ENCODE data around the gene TMEM207. TPM values are rescaled to one million over a fixed set of nuclear protein-coding genes. Genes with fewer than 3 reads are reported as not detected.
"Not testable (repeated sequence)": the region's sequence is repeated elsewhere in the genome, so short reads cannot be mapped to it uniquely, and the experiment has no call there.

TMEM207 gene
- total and polyA plus RNA-seq, 2 of the 8 experiments (the other 6 are each of a cell fraction or from before 2014, with no cell fraction given), result not detected

DNA sequence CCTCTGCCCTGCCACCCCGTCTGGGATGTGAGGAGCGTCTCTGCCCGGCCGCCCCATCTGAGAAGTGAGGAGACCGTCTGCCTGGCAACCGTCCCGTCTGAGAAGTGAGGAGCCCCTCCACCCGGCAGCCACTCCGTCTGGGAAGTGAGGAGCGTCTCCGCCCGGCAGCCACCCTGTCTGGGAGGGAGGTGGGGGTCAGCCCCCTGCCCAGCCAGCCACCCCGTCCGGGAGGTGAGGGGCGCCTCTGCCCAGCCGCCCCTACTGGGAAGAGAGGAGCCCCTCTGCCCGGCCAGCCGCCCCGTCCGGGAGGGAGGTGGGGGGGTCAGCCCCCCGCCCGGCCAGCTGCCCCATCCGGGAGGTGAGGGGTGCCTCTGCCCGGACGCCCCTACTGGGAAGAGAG, 23.6 kb upstream of the TMEM207 start:
- H3K27ac ChIP-seq (ENCODE audit: low read depth, low read length); H3K23ac ChIP-seq (ENCODE audit: insufficient read length); H3K23me2 ChIP-seq (ENCODE audit: low read depth, low read length); H3K9ac ChIP-seq (replicated peaks in 1 of 4; ENCODE audit: extremely low read depth in 1 of 4, low read depth in 3 of 4, low read length in 3 of 4); H2BK15ac ChIP-seq (ENCODE audit: low read length); H4K20me1 ChIP-seq (replicated peaks in 1 of 2; ENCODE audit: control insufficient read depth in 1 of 2, insufficient read depth in 2 of 2, low read length in 2 of 2); H3K79me1 ChIP-seq (ENCODE audit: low read depth, low read length); POLR2A ChIA-PET (ENCODE audit: partially characterized antibody); H4K5ac ChIP-seq (ENCODE audit: insufficient read length, low read depth, low read length); H3K4me3 ChIP-seq (ENCODE audit: extremely low read depth in 1 of 4, insufficient read depth in 2 of 4, low read depth in 3 of 4, low read length in 4 of 4); H2AK5ac ChIP-seq (ENCODE audit: low read depth, low read length); CTCF ChIA-PET (ENCODE audit: partially characterized antibody); H2AFZ ChIP-seq (ENCODE audit: low read length); H3K56ac ChIP-seq (replicated peaks; ENCODE audit: insufficient read length, low read depth, low read length); H3K18ac ChIP-seq (ENCODE audit: extremely low read depth, low read length); H3K4me2 ChIP-seq (ENCODE audit: insufficient read depth in 1 of 2, low read depth in 2 of 2, low read length in 2 of 2); H3K36me3 ChIP-seq (ENCODE audit: control insufficient read depth in 2 of 4, insufficient read depth in 4 of 4, low read length in 3 of 4); H3K4me1 ChIP-seq (replicated peaks in 1 of 4; ENCODE audit: control insufficient read depth in 3 of 4, insufficient read depth in 4 of 4, low read length in 3 of 4); H2BK120ac ChIP-seq (replicated peaks; ENCODE audit: low read depth, low read length); H3K79me2 ChIP-seq (ENCODE audit: control insufficient read depth in 1 of 2, insufficient read depth in 2 of 2, low read length in 2 of 2); H2BK5ac ChIP-seq (ENCODE audit: low read depth, low read length); H3K27me3 ChIP-seq (replicated peaks in 1 of 4; ENCODE audit: control insufficient read depth in 3 of 4, extremely low read depth in 1 of 4, insufficient read depth in 3 of 4, low read length in 3 of 4); H2BK12ac ChIP-seq (ENCODE audit: low read depth, low read length); H2BK20ac ChIP-seq (ENCODE audit: low read length); H3K4ac ChIP-seq (replicated peaks; ENCODE audit: insufficient read length, low read depth, low read length); H3K9me3 ChIP-seq (ENCODE audit: insufficient read depth in 2 of 2, low read depth in 1 of 2, low read length in 1 of 2); H3K14ac ChIP-seq (ENCODE audit: insufficient read length); H4K91ac ChIP-seq (replicated peaks; ENCODE audit: insufficient read length, low read length); FAIRE-seq; DNase-seq (ENCODE audit: low read depth in 1 of 2, low spot score in 2 of 2); H4K8ac ChIP-seq (ENCODE audit: extremely low read depth, insufficient read depth, low read length): not testable (repeated sequence)
- 93% methylated on average over 14 of the region's 25 CpGs; no CpG with 5 or more reads in 1 of the 2 experiments for WGBS, 2 experiments (ENCODE audit: extremely low coverage in 1 of 2, insufficient coverage in 1 of 2, insufficient read length in 1 of 2, insufficient replicate concordance in 2 of 2, low coverage in 1 of 2, low lambda C conversion rate in 2 of 2, missing lambda C conversion rate in 1 of 2)

Data from H1 (cell line).